GM19043 (cell line): ENCODE measurements around the gene NUDT8.
"Not testable (repeated sequence)": the region's sequence is repeated elsewhere in the genome, so short reads cannot be mapped to it uniquely, and the experiment has no call there.

Source experiments
- ATAC-seq: cut with Tn5 transposase; IDR thresholded peaks from one replicate; pipeline ENCODE4 v1.9.1; 2021; ENCODE audit warnings: low read depth; ENCODE audit not compliant: unreplicated experiment

The NUDT8 gene

GRCh38 chr11:67596753-67597300 lies 32.9 kb downstream of the NUDT8 start:
- ATAC-seq: no peak

GRCh38 chr11:67594480-67594879 lies 35.3 kb downstream of the NUDT8 start:
- no peak for ATAC-seq

GRCh38 chr11:67593565-67593905 lies 36.2 kb downstream of the NUDT8 start:
- no peak for ATAC-seq

- ATAC-seq: no peak
Observed at GRCh38 chr11:67592880-67593564, 36.7 kb downstream of the NUDT8 start.

GRCh38 chr11:67588899-67589415 lies 40.8 kb downstream of the NUDT8 start:
- ATAC-seq: not testable (repeated sequence)

GRCh38 chr11:67588136-67588503 lies 41.6 kb downstream of the NUDT8 start:
- ATAC-seq: peak; percentile 23

- ATAC-seq: no peak
Observed at GRCh38 chr11:67586568-67587250, 43.0 kb downstream of the NUDT8 start.

GRCh38 chr11:67585911-67586310 lies 43.8 kb downstream of the NUDT8 start:
- no peak for ATAC-seq

- no peak for ATAC-seq
Observed at GRCh38 chr11:67584881-67585873, 44.6 kb downstream of the NUDT8 start.

- ATAC-seq: no peak
Observed at GRCh38 chr11:67584205-67584880, 45.4 kb downstream of the NUDT8 start.

GRCh38 chr11:67583247-67584204 lies 46.2 kb downstream of the NUDT8 start, which contains the start of gene GSTP1:
Gene GSTP1, plus strand, starts transcription at chr11:67583812. Its CDS starts 32 bp downstream, at chr11:67583844.
- peak; percentile 59 for ATAC-seq

GRCh38 chr11:67582011-67582410 lies 47.7 kb downstream of the NUDT8 start:
- no peak for ATAC-seq

- ATAC-seq: no peak
Observed at GRCh38 chr11:67581469-67581868, 48.3 kb downstream of the NUDT8 start.

GRCh38 chr11:67577951-67578350 lies 51.8 kb downstream of the NUDT8 start:
- no peak for ATAC-seq
